ENCODE measurements around the gene AFDN. TPM values are rescaled to one million over a fixed set of nuclear protein-coding genes. Genes with fewer than 3 reads are reported as not detected.

AFDN gene
- total and polyA plus RNA-seq, 2 experiments from 2014 or later: 66.9 to 200 TPM

DNA sequence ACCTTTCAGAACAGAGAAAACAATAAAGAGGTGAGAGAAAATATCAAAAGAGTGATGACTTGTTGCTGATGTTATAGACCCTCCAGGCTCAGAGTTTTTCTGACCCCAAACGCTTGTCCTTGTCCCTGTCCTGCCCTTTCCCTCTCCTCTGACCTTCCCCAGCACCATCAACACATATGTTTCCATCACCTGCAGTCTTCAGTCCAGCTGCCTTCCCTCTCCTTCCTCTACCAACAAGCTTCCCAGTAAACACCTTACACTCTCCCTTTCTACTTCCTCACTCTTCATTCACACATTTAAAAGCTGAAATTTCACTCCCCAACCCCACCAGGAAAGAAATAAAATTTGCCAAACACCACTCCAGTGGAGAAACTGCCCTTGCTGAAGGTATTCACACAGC, 25.4 kb upstream of the AFDN start (continued):
- TF ChIP-seq, protein P1, sequence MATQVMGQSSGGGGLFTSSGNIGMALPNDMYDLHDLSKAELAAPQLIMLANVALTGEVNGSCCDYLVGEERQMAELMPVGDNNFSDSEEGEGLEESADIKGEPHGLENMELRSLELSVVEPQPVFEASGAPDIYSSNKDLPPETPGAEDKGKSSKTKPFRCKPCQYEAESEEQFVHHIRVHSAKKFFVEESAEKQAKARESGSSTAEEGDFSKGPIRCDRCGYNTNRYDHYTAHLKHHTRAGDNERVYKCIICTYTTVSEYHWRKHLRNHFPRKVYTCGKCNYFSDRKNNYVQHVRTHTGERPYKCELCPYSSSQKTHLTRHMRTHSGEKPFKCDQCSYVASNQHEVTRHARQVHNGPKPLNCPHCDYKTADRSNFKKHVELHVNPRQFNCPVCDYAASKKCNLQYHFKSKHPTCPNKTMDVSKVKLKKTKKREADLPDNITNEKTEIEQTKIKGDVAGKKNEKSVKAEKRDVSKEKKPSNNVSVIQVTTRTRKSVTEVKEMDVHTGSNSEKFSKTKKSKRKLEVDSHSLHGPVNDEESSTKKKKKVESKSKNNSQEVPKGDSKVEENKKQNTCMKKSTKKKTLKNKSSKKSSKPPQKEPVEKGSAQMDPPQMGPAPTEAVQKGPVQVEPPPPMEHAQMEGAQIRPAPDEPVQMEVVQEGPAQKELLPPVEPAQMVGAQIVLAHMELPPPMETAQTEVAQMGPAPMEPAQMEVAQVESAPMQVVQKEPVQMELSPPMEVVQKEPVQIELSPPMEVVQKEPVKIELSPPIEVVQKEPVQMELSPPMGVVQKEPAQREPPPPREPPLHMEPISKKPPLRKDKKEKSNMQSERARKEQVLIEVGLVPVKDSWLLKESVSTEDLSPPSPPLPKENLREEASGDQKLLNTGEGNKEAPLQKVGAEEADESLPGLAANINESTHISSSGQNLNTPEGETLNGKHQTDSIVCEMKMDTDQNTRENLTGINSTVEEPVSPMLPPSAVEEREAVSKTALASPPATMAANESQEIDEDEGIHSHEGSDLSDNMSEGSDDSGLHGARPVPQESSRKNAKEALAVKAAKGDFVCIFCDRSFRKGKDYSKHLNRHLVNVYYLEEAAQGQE (IDR thresholded peaks at IDR 0.05; ENCODE audit: unreplicated experiment): no peak
- TF ChIP-seq STAT1 (IDR thresholded peaks at IDR 0.05; ENCODE audit: unreplicated experiment) (no peak), ETS1 (IDR thresholded peaks at IDR 0.05) (no peak)

DNA sequence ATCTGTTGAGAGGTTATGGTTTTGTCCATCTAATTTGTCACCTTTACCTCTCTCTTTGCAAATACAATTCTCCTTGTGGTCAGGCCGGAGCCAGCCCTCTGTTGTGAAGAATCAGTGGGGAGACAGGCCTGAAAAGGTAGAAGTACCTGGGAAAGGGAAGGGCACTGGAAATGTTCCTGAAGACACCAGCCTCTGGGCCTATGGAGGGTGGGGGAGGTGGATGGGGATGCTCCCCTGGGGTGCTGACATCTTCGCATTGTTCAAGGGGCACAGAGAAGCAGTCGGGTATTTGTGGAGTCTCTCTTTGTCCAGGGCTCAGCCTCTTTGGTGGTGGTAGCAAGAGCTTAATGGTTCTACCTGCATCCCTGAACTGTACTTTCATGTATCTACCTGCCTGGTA, 24.4 kb upstream of the AFDN start:
- Histone ChIP-seq H3K27me3 (ENCODE audit: insufficient read depth) (no peaks in the 10 kb centered on the region), H3K36me3 (ENCODE audit: insufficient read depth) (no peaks in the 10 kb centered on the region), H3K27ac (ENCODE audit: low read depth) (no peak overlapping the region), H2AFZ (no peak overlapping the region), H3F3A (replicated peaks; ENCODE audit: low read depth) (no peaks in the 10 kb centered on the region), H3K4me2 (no peak overlapping the region), H3K79me2 (replicated peaks; ENCODE audit: insufficient read depth) (no peaks in the 10 kb centered on the region), H3K4me3 (no peak overlapping the region), H3K9me2 (ENCODE audit: insufficient read depth) (0 out of 2 replicates have a peak, but pooled peaks cover 4% of the 10 kb centered on the region), H4K20me1 (replicated peaks; ENCODE audit: insufficient read depth) (no peaks in the 10 kb centered on the region), H3K4me1 (ENCODE audit: insufficient read depth) (peaks cover 18% of the 10 kb centered on the region)
- no peak overlapping the region for H3K27ac Mint-ChIP-seq
- no peak overlapping the region for H3K4me3 Mint-ChIP-seq
- DNase-seq (ENCODE audit: low spot score) (no peak), ATAC-seq (no peak)
- H3K4me1 Mint-ChIP-seq: peaks cover 24% of the 10 kb centered on the region
- H3K9me3 Mint-ChIP-seq: no peaks in the 10 kb centered on the region
- H3K36me3 Mint-ChIP-seq (ENCODE audit: low read depth): no peaks in the 10 kb centered on the region
- H3K27me3 Mint-ChIP-seq (ENCODE audit: insufficient read depth, low read depth, poor library complexity): peaks cover 2% of the 10 kb centered on the region
- TF ChIP-seq NANOG (IDR thresholded peaks at IDR 0.05; ENCODE audit: borderline replicate concordance) (no peak), JUNB (IDR thresholded peaks at IDR 0.05; ENCODE audit: unreplicated experiment) (no peak), EZH2phosphoT487 (IDR thresholded peaks at IDR 0.05; ENCODE audit: unreplicated experiment) (no peak), ZNF462 (CRISPR knock-in tag; IDR thresholded peaks at IDR 0.05) (no peak)
- TF ChIP-seq, protein P1 (IDR thresholded peaks at IDR 0.05; ENCODE audit: unreplicated experiment): no peak
- TF ChIP-seq, protein P2, sequence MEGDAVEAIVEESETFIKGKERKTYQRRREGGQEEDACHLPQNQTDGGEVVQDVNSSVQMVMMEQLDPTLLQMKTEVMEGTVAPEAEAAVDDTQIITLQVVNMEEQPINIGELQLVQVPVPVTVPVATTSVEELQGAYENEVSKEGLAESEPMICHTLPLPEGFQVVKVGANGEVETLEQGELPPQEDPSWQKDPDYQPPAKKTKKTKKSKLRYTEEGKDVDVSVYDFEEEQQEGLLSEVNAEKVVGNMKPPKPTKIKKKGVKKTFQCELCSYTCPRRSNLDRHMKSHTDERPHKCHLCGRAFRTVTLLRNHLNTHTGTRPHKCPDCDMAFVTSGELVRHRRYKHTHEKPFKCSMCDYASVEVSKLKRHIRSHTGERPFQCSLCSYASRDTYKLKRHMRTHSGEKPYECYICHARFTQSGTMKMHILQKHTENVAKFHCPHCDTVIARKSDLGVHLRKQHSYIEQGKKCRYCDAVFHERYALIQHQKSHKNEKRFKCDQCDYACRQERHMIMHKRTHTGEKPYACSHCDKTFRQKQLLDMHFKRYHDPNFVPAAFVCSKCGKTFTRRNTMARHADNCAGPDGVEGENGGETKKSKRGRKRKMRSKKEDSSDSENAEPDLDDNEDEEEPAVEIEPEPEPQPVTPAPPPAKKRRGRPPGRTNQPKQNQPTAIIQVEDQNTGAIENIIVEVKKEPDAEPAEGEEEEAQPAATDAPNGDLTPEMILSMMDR (conservative IDR thresholded peaks at IDR 0.05; ENCODE audit: low read depth in 2 of 2): no peak
